AG09309 (cell line): ENCODE measurements around the gene ZNF385B.
"Not testable (repeated sequence)": the region's sequence is repeated elsewhere in the genome, so short reads cannot be mapped to it uniquely, and the experiment has no call there.

Source experiments
- DNase-seq: peaks from one replicate; pipeline ENCODE4 v3.0.0-alpha.2; 2010; ENCODE audit warnings: low read depth
- H3K4me3 ChIP-seq: 2 replicates; pipeline ENCODE4 v1.5.1; 2011; ENCODE audit warnings: mild to moderate bottlenecking, low read depth, low read length, moderate library complexity; ENCODE audit not compliant: control insufficient read depth
- CTCF ChIP-seq: IDR thresholded peaks from 2 replicates; pipeline ENCODE4 v1.5.1; 2011; ENCODE audit warnings: mild to moderate bottlenecking, low read depth, low read length, inconsistent platforms; ENCODE audit not compliant: insufficient read depth, control insufficient read depth; ENCODE audit errors: missing control alignments

The ZNF385B gene

GRCh38 chr2:179893616-179894015, 32.2 kb upstream of the ZNF385B start:
- H3K4me3 ChIP-seq = no peak overlapping the region
- no peak for TF ChIP-seq CTCF

GRCh38 chr2:179891237-179891636, 29.8 kb upstream of the ZNF385B start:
- no peak for DNase-seq
- TF ChIP-seq CTCF = no peak
- no peak overlapping the region for H3K4me3 ChIP-seq

More at GRCh38 chr2:179893616-179894015, 32.2 kb upstream of the ZNF385B start:
- DNase-seq = no peak

- H3K4me3 ChIP-seq = no peak overlapping the region
- no peak for DNase-seq
- no peak for TF ChIP-seq CTCF
Observed at GRCh38 chr2:179890666-179891065, 29.3 kb upstream of the ZNF385B start.

- H3K4me3 ChIP-seq, DNase-seq: not testable (repeated sequence)
Observed at GRCh38 chr2:179888642-179889041, 27.2 kb upstream of the ZNF385B start.

- H3K4me3 ChIP-seq = no peak overlapping the region
- no peak for DNase-seq
- TF ChIP-seq CTCF = no peak
Observed at GRCh38 chr2:179884193-179884592, 22.8 kb upstream of the ZNF385B start.

GRCh38 chr2:179882851-179883806, 21.7 kb upstream of the ZNF385B start:
- TF ChIP-seq CTCF = no peak
- no peak for DNase-seq
- no peak overlapping the region for H3K4me3 ChIP-seq

- no peak for TF ChIP-seq CTCF
- no peak overlapping the region for H3K4me3 ChIP-seq
- DNase-seq = no peak
Observed at GRCh38 chr2:179877601-179878364, 16.4 kb upstream of the ZNF385B start.
